IPS-20b (cell line): ENCODE measurements around the gene SLAIN1.
"Not testable (repeated sequence)": the region's sequence is repeated elsewhere in the genome, so short reads cannot be mapped to it uniquely, and the experiment has no call there.

Source experiments
- H3K27ac ChIP-seq: one replicate; pipeline ENCODE4 v1.5.1; 2013; ENCODE audit warnings: low read length
- H3K27me3 ChIP-seq: 2 replicates; pipeline ENCODE4 v1.6.1; 2013; ENCODE audit warnings: mild to moderate bottlenecking, low read length, inconsistent platforms; ENCODE audit not compliant: insufficient read depth
- H3K36me3 ChIP-seq: 2 replicates; pipeline ENCODE4 v1.6.1; 2013; ENCODE audit warnings: low read depth, mild to moderate bottlenecking, inconsistent platforms, low read length, moderate library complexity; ENCODE audit not compliant: insufficient read depth
- H3K4me1 ChIP-seq: 2 replicates; pipeline ENCODE4 v1.6.1; 2013; ENCODE audit warnings: mild to moderate bottlenecking, control low read depth, inconsistent platforms, low read length, moderate library complexity; ENCODE audit not compliant: insufficient read depth
- H3K4me3 ChIP-seq: 2 replicates; pipeline ENCODE4 v1.5.1; 2013; ENCODE audit warnings: mild to moderate bottlenecking, low read length, inconsistent platforms
- H3K9ac ChIP-seq: 2 replicates; pipeline ENCODE4 v1.6.1; 2013; ENCODE audit warnings: low read depth, mild to moderate bottlenecking, inconsistent platforms, low read length, moderate library complexity
- H3K9me3 ChIP-seq: 2 replicates; pipeline ENCODE4 v1.6.1; 2013; ENCODE audit warnings: mild to moderate bottlenecking, low read depth, low read length, inconsistent platforms; ENCODE audit not compliant: insufficient read depth

The SLAIN1 gene

GRCh38 chr13:77697217-77698103 lies at the start of gene SLAIN1:
Gene SLAIN1 (plus strand): TSS chr13:77697687. CDS start chr13:77697914, 227 bp downstream.
- Histone ChIP-seq H3K9ac (peak within 1 kb of the TSS; percentile 67), H3K27ac (no peak within 1 kb of the TSS), H3K4me3 (peak within 1 kb of the TSS; percentile 77), H3K27me3 (peaks cover 19% of the 10 kb centered on the region), H3K4me1 (peaks cover 20% of the 10 kb centered on the region), H3K9me3 (no peaks in the 10 kb centered on the region), H3K36me3 (no peaks in the 10 kb centered on the region)

- Histone ChIP-seq H3K27me3 (no peaks in the 10 kb centered on the region), H3K4me3 (no peak overlapping the region)
Observed at GRCh38 chr13:77650409-77650808, 47.1 kb upstream of the SLAIN1 start.

GRCh38 chr13:77653301-77653700 lies 44.2 kb upstream of the SLAIN1 start:
- Histone ChIP-seq H3K27me3 (no peaks in the 10 kb centered on the region), H3K9me3 (peaks cover 6% of the 10 kb centered on the region; the same call in 1 of the 2 replicates), H3K27ac (no peak overlapping the region), H3K4me3 (no peak overlapping the region), H3K4me1 (no peaks in the 10 kb centered on the region), H3K9ac (no peak overlapping the region), H3K36me3 (no peaks in the 10 kb centered on the region)

More at GRCh38 chr13:77650409-77650808, 47.1 kb upstream of the SLAIN1 start:
- H3K4me1 ChIP-seq, result no peaks in the 10 kb centered on the region
- no peak overlapping the region for H3K9ac ChIP-seq
- H3K36me3 ChIP-seq, result no peaks in the 10 kb centered on the region
- no peak overlapping the region for H3K27ac ChIP-seq
- 0 out of 2 replicates have a peak, but pooled peaks cover 6% of the 10 kb centered on the region for H3K9me3 ChIP-seq

GRCh38 chr13:77660016-77660415 lies 37.5 kb upstream of the SLAIN1 start:
- not testable (repeated sequence) for H3K36me3 ChIP-seq, H3K4me3 ChIP-seq

GRCh38 chr13:77660841-77661250 lies 36.6 kb upstream of the SLAIN1 start:
- Histone ChIP-seq H3K4me3 (no peak overlapping the region), H3K27ac (no peak overlapping the region), H3K9me3 (no peaks in the 10 kb centered on the region; the same call in 1 of the 2 replicates), H3K27me3 (no peaks in the 10 kb centered on the region), H3K36me3 (no peaks in the 10 kb centered on the region), H3K9ac (no peak overlapping the region), H3K4me1 (no peaks in the 10 kb centered on the region)

More at GRCh38 chr13:77660016-77660415, 37.5 kb upstream of the SLAIN1 start:
- H3K27ac ChIP-seq, H3K9ac ChIP-seq, H3K27me3 ChIP-seq, H3K9me3 ChIP-seq, H3K4me1 ChIP-seq: not testable (repeated sequence)

GRCh38 chr13:77662301-77662700 lies 35.2 kb upstream of the SLAIN1 start:
- H3K27me3 ChIP-seq, H3K4me3 ChIP-seq, H3K27ac ChIP-seq, H3K9ac ChIP-seq, H3K4me1 ChIP-seq, H3K9me3 ChIP-seq, H3K36me3 ChIP-seq: not testable (repeated sequence)

GRCh38 chr13:77662831-77663230 lies 34.7 kb upstream of the SLAIN1 start:
- H3K27me3 ChIP-seq, H3K27ac ChIP-seq, H3K9ac ChIP-seq, H3K36me3 ChIP-seq, H3K4me3 ChIP-seq, H3K9me3 ChIP-seq, H3K4me1 ChIP-seq: not testable (repeated sequence)

- no peaks in the 10 kb centered on the region for H3K9me3 ChIP-seq
- no peak overlapping the region for H3K9ac ChIP-seq
- H3K4me1 ChIP-seq, result peaks cover 4% of the 10 kb centered on the region; the same call in 1 of the 2 replicates
- H3K36me3 ChIP-seq, result no peaks in the 10 kb centered on the region
- H3K27me3 ChIP-seq, result no peaks in the 10 kb centered on the region
- H3K27ac ChIP-seq, result no peak overlapping the region
- 0 out of 2 replicates have a peak overlapping the region, but pooled peaks have one; percentile 8 for H3K4me3 ChIP-seq
Observed at GRCh38 chr13:77674852-77675251, 22.6 kb upstream of the SLAIN1 start.

GRCh38 chr13:77678691-77679235 lies 18.7 kb upstream of the SLAIN1 start:
- Histone ChIP-seq H3K4me3 (no peak overlapping the region), H3K36me3 (no peaks in the 10 kb centered on the region), H3K27me3 (no peaks in the 10 kb centered on the region), H3K4me1 (peaks cover 4% of the 10 kb centered on the region; the same call in 1 of the 2 replicates), H3K9ac (no peak overlapping the region), H3K9me3 (no peaks in the 10 kb centered on the region), H3K27ac (no peak overlapping the region)

- Histone ChIP-seq H3K9me3 (no peaks in the 10 kb centered on the region), H3K36me3 (no peaks in the 10 kb centered on the region), H3K4me1 (no peaks in the 10 kb centered on the region), H3K9ac (no peak overlapping the region), H3K4me3 (no peak overlapping the region), H3K27me3 (no peaks in the 10 kb centered on the region), H3K27ac (no peak overlapping the region)
Observed at GRCh38 chr13:77687799-77688198, 9.7 kb upstream of the SLAIN1 start.

GRCh38 chr13:77691871-77692270 lies 5.6 kb upstream of the SLAIN1 start:
- Histone ChIP-seq H3K4me3 (no peak overlapping the region), H3K36me3 (no peaks in the 10 kb centered on the region), H3K27me3 (peaks cover 11% of the 10 kb centered on the region), H3K9me3 (no peaks in the 10 kb centered on the region), H3K9ac (no peak overlapping the region), H3K4me1 (peaks cover 9% of the 10 kb centered on the region), H3K27ac (no peak overlapping the region)
